GM21528 (cell line): ENCODE measurements around the gene UBE2K.
"Not testable (repeated sequence)": the region's sequence is repeated elsewhere in the genome, so short reads cannot be mapped to it uniquely, and the experiment has no call there.

ENCODE experiments used
- ATAC-seq: cut with Tn5 transposase; IDR thresholded peaks from one replicate; pipeline ENCODE4 v1.9.1; 2021; ENCODE audit warnings: mild to moderate bottlenecking, moderate library complexity; ENCODE audit not compliant: unreplicated experiment, low FRiP score

The UBE2K gene

GRCh38 chr4:39786838-39787237, 88.9 kb downstream of the UBE2K start:
- no peak for ATAC-seq

- ATAC-seq, result no peak
These were observed 94.2 kb downstream of the UBE2K start for GRCh38 chr4:39792128-39792527.

- ATAC-seq, result no peak
These were observed 94.6 kb downstream of the UBE2K start for GRCh38 chr4:39792529-39792928.

GRCh38 chr4:39792976-39793375, 95.0 kb downstream of the UBE2K start:
- ATAC-seq, result not testable (repeated sequence)

- ATAC-seq, result no peak
These were observed 104.1 kb downstream of the UBE2K start for GRCh38 chr4:39802005-39802404.

- ATAC-seq, result no peak
These were observed 110.4 kb downstream of the UBE2K start for GRCh38 chr4:39808231-39808749.

GRCh38 chr4:39812500-39812899, 114.6 kb downstream of the UBE2K start:
- no peak for ATAC-seq

- ATAC-seq, result not testable (repeated sequence)
These were observed 115.1 kb downstream of the UBE2K start for GRCh38 chr4:39813033-39813432.

GRCh38 chr4:39813761-39814160, 115.8 kb downstream of the UBE2K start:
- ATAC-seq, result not testable (repeated sequence)

GRCh38 chr4:39814403-39815185, 116.7 kb downstream of the UBE2K start:
- ATAC-seq, result no peak

GRCh38 chr4:39818646-39819045, 120.7 kb downstream of the UBE2K start:
- ATAC-seq, result no peak

- no peak for ATAC-seq
These were observed 122.2 kb downstream of the UBE2K start for GRCh38 chr4:39820186-39820585.

GRCh38 chr4:39821951-39822350, 124.0 kb downstream of the UBE2K start:
- ATAC-seq, result no peak

GRCh38 chr4:39822662-39823061, 124.7 kb downstream of the UBE2K start:
- ATAC-seq, result no peak

- ATAC-seq, result no peak
These were observed 125.3 kb downstream of the UBE2K start for GRCh38 chr4:39823191-39823590.

- no peak for ATAC-seq
These were observed 127.2 kb downstream of the UBE2K start for GRCh38 chr4:39825090-39825489.

- no peak for ATAC-seq
These were observed 127.8 kb downstream of the UBE2K start for GRCh38 chr4:39825741-39826231.
